ENCODE measurements around the gene RAP2B.

The RAP2B gene

GRCh38 chr3:153172796-153173757 lies 11.1 kb downstream of the RAP2B start:
- TF ChIP-seq CTCF (IDR thresholded peaks at IDR 0.05; ENCODE audit: control insufficient read depth, insufficient read depth, low read depth, low read length, missing control alignments): no peak
- no peak overlapping the region for H3K4me3 ChIP-seq (ENCODE audit: control insufficient read depth, low read depth, low read length)

GRCh38 chr3:153173758-153174516 lies 11.9 kb downstream of the RAP2B start:
- DNase-seq (ENCODE audit: low read depth): no peak
- H3K4me3 ChIP-seq (ENCODE audit: control insufficient read depth, low read depth, low read length): no peak overlapping the region
- no peak for TF ChIP-seq CTCF (IDR thresholded peaks at IDR 0.05; ENCODE audit: control insufficient read depth, insufficient read depth, low read depth, low read length, missing control alignments)

More at GRCh38 chr3:153172796-153173757, 11.1 kb downstream of the RAP2B start:
- DNase-seq (ENCODE audit: low read depth): no peak

- no peak for DNase-seq (ENCODE audit: low read depth)
- TF ChIP-seq CTCF (IDR thresholded peaks at IDR 0.05; ENCODE audit: control insufficient read depth, insufficient read depth, low read depth, low read length, missing control alignments): no peak
- H3K4me3 ChIP-seq (ENCODE audit: control insufficient read depth, low read depth, low read length): no peak overlapping the region
Measured at GRCh38 chr3:153176197-153176596, 14.2 kb downstream of the RAP2B start.

- no peak for TF ChIP-seq CTCF (IDR thresholded peaks at IDR 0.05; ENCODE audit: control insufficient read depth, insufficient read depth, low read depth, low read length, missing control alignments)
- DNase-seq (ENCODE audit: low read depth): no peak
- no peak overlapping the region for H3K4me3 ChIP-seq (ENCODE audit: control insufficient read depth, low read depth, low read length)
Measured at GRCh38 chr3:153180860-153181372, 18.9 kb downstream of the RAP2B start.

GRCh38 chr3:153182501-153183293 lies 20.7 kb downstream of the RAP2B start:
- no peak for TF ChIP-seq CTCF (IDR thresholded peaks at IDR 0.05; ENCODE audit: control insufficient read depth, insufficient read depth, low read depth, low read length, missing control alignments)
- no peak overlapping the region for H3K4me3 ChIP-seq (ENCODE audit: control insufficient read depth, low read depth, low read length)
- DNase-seq (ENCODE audit: low read depth): no peak

GRCh38 chr3:153190923-153191322 lies 28.9 kb downstream of the RAP2B start:
- no peak for DNase-seq (ENCODE audit: low read depth)
- no peak for TF ChIP-seq CTCF (IDR thresholded peaks at IDR 0.05; ENCODE audit: control insufficient read depth, insufficient read depth, low read depth, low read length, missing control alignments)
- no peak overlapping the region for H3K4me3 ChIP-seq (ENCODE audit: control insufficient read depth, low read depth, low read length)

Measured in AG09309 (cell line).